Measurements from ENCODE around the gene ATP11A. TPM values are rescaled to one million over a fixed set of nuclear protein-coding genes. Genes with fewer than 3 reads are reported as not detected.

ATP11A gene
- total and polyA plus RNA-seq, 2 experiments from 2014 or later = 12.3 to 52.6 TPM

- no peaks in the 10 kb centered on the region for H3K9me3 Mint-ChIP-seq
- Histone ChIP-seq H2AFZ (no peak overlapping the region), H3K36me3 (ENCODE audit: insufficient read depth) (no peaks in the 10 kb centered on the region), H3K4me2 (no peak overlapping the region), H3K27me3 (ENCODE audit: insufficient read depth) (no peaks in the 10 kb centered on the region), H3K79me2 (replicated peaks; ENCODE audit: insufficient read depth) (peaks cover 91% of the 10 kb centered on the region), H4K20me1 (replicated peaks; ENCODE audit: insufficient read depth) (0 out of 2 replicates have a peak, but pooled peaks cover 6% of the 10 kb centered on the region), H3F3A (replicated peaks; ENCODE audit: low read depth) (no peaks in the 10 kb centered on the region), H3K9me2 (ENCODE audit: insufficient read depth) (peaks cover 5% of the 10 kb centered on the region; the same call in 1 of the 2 replicates), H3K4me3 (no peak overlapping the region), H3K4me1 (ENCODE audit: insufficient read depth) (no peaks in the 10 kb centered on the region), H3K27ac (ENCODE audit: low read depth) (0 out of 2 replicates have a peak overlapping the region, but pooled peaks have one; percentile 27)
- no peaks in the 10 kb centered on the region for H3K36me3 Mint-ChIP-seq (ENCODE audit: low read depth)
- H3K27me3 Mint-ChIP-seq (ENCODE audit: insufficient read depth, low read depth, poor library complexity) = peaks cover 16% of the 10 kb centered on the region
- H3K27ac Mint-ChIP-seq = peak overlapping the region; percentile 3; the same call in 1 of the 2 replicates
- H3K4me3 Mint-ChIP-seq = no peak overlapping the region
- H3K4me1 Mint-ChIP-seq = peaks cover 67% of the 10 kb centered on the region
- TF ChIP-seq ETS1 (IDR thresholded peaks at IDR 0.05) (no peak), ZNF331 (CRISPR knock-in tag; IDR thresholded peaks at IDR 0.05; ENCODE audit: low read depth) (no peak), REST (IDR thresholded peaks at IDR 0.05; ENCODE audit: unreplicated experiment) (no peak), JUNB (IDR thresholded peaks at IDR 0.05; ENCODE audit: unreplicated experiment) (no peak), CTCF (conservative IDR thresholded peaks at IDR 0.05; ENCODE audit: low read depth in 2 of 2) (no peak), STAT1 (IDR thresholded peaks at IDR 0.05; ENCODE audit: unreplicated experiment) (no peak), ZNF114 (CRISPR knock-in tag; IDR thresholded peaks at IDR 0.05) (no peak)
- ATAC-seq = peak; percentile 19
- no peak for DNase-seq (ENCODE audit: low spot score)
These were observed 53.8 kb downstream of the ATP11A start for GRCh38 chr13:112743451-112744167.

All from GM23338 (cell line).